GM20000 (cell line): ENCODE data around the gene TP53TG5.

Source experiments
- DNase-seq: peaks from one replicate; pipeline ENCODE4 v3.0.0; 2012; ENCODE audit warnings: low spot score
- TF ChIP-seq, protein P1 (sequence below): IDR thresholded peaks from 2 replicates; pipeline ENCODE4 v1.5.1; 2012; ENCODE audit warnings: mild to moderate bottlenecking, control low read depth; ENCODE audit errors: extremely low read depth, missing control alignments

TP53TG5 gene

DNA sequence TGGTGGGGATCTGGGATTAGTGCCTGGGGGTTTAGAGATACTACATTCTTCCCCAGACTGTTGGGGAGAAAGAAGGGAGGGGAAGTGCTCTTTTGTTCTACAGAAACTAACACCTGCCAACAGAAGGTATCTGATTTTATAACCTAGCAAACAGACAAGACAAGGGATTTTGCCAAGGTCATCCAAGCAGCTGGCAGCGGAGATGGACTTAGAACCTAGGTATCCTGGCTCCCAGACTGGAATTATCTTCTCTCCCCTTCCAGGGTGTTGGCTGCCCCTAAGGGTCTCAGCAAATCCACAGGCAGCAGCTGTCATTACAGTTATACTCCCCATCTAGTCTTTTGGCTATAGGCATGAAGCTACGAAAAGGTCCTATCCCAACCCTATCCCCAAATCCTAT lies 38.3 kb downstream of the TP53TG5 start:
- DNase-seq: no peak
- TF ChIP-seq, protein P1, sequence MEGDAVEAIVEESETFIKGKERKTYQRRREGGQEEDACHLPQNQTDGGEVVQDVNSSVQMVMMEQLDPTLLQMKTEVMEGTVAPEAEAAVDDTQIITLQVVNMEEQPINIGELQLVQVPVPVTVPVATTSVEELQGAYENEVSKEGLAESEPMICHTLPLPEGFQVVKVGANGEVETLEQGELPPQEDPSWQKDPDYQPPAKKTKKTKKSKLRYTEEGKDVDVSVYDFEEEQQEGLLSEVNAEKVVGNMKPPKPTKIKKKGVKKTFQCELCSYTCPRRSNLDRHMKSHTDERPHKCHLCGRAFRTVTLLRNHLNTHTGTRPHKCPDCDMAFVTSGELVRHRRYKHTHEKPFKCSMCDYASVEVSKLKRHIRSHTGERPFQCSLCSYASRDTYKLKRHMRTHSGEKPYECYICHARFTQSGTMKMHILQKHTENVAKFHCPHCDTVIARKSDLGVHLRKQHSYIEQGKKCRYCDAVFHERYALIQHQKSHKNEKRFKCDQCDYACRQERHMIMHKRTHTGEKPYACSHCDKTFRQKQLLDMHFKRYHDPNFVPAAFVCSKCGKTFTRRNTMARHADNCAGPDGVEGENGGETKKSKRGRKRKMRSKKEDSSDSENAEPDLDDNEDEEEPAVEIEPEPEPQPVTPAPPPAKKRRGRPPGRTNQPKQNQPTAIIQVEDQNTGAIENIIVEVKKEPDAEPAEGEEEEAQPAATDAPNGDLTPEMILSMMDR: no peak

DNA sequence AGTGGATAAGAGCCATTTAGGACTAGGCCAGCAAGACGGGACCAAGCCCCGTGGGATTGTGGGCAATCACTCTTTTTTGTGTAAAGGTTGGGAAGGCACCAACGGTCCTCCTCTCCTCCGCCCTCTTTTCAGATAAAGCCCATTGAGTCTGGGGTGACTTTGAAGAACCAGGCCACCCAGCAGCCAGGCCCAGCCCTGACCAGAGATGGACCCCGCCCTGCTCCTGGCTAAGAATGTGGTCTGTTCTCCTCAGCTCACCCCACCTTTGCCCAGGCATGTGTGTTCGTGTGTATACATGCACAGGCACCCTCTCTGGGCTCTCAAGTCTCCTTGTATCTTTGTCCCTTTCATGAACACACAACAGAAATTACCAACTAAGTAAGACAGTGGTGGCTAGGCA lies 39.0 kb downstream of the TP53TG5 start:
- no peak for DNase-seq
- TF ChIP-seq, protein P1: no peak

DNA sequence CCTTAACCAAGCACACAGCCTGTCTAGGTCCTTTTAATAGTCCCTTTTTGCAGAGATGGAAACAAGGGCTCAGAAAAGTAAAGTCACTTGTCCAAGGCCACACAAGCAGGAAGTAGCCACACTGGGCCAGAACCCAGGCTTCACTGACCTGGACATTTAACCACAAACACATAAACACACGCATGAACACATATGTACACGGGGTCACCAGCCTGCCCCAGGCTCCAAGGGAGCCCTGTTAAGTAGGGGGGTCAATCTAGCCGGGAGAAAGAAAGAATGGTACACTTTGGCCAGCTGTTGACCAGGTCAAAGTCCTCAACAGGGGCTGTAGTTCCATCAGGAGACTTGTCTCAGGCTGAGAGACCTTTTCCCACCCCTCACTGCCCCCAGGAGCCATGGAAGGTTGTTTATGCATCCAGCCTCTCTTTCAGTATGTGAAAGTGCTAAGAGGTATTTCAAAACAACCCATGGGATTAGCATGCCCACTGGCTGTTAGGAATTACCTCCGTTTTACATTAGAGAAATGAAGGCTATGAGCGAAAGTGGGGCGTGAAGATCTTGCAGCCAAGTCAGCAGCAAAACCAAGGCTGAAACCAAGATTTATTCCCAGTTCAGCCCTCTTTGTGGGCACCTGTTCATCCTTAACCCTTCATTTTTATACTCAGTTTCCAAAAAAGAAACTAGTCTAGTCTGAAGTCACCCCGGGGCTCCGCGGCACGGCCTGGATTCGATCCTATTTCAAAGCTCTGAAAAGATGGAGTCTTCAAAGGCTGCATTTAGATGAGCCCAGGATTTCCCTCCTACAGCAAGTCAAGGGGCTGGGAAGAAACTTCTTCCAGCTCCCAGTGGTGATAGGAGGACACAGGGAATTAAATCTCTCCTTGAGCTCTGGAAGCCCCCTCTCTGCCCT lies 39.7 kb downstream of the TP53TG5 start:
- TF ChIP-seq, protein P1: no peak
- no peak for DNase-seq

DNA sequence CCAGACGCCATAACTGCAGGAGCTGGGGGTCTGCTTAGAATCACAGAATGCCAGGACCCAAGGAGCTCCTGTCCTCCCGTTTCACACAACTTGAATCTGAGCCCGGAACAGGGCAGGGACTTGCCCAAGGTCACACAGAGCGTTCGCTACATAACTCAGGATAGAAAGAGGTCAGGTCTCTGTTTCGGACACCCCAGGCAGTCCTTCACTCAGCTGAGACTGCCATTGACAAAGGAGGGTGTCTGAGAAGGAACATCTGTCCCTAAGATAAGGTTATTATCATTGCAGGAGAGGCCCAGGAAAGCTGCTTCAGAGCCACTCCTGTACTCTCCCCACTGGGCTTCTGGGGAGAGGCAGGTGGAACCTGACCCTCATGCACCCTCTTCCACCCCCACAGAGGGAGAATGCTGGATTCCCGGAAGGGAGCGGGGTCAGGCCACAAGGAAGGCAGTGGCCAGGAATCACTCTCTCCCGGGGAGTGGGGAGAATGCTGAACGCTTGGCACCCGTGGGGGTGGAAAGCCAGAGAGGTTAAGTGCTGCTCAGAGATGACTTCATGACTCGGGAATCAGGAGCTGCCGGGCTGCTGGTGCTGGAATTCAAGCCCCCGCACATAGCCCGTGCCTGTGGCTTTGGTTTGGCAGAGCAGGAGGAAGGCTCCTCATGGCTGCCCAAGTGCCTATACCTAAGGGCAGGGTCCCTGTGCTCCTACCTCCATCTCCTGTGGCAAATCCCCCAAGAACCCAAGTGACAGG lies 40.6 kb downstream of the TP53TG5 start:
- DNase-seq: no peak
- TF ChIP-seq, protein P1: no peak

DNA sequence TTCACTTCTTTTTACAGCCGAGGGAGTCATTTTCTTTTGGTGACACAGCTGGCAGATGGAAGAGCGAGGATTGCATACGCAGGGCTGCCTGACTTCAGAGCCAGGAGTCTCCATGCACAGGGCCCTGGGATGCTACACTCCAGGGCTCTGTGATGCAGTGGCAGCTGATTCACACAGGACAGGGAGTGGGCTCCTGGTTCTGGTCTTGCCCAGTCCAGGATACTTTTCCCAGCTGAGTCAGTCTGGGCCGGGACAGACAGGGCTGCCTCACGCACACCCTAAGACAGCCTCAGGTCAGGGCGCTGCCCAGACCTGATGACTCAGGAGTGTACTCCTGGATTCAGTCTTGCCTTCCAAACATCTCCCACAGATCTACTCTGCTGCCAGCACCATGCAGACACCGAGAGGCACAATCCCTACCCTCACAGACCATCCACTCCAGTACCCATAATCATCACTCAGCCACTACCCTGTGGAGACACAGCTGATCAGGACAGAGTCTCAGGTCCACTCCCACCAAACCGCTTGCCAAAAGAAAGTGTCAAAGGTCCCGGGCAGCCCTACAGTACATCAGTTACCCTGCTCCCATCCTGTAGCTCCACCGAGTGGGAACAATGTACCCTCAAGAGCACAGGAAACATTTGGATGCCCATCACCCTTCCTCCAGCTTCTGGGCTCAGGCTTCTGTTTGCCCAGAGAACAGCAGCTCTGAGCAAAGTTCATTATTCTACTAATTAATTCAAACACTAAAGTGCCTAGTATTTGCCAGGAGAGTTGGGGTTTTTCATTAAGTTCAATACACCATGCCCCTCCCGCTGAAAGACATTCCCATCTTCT lies 41.4 kb downstream of the TP53TG5 start:
- TF ChIP-seq, protein P1: no peak
- DNase-seq: no peak

DNA sequence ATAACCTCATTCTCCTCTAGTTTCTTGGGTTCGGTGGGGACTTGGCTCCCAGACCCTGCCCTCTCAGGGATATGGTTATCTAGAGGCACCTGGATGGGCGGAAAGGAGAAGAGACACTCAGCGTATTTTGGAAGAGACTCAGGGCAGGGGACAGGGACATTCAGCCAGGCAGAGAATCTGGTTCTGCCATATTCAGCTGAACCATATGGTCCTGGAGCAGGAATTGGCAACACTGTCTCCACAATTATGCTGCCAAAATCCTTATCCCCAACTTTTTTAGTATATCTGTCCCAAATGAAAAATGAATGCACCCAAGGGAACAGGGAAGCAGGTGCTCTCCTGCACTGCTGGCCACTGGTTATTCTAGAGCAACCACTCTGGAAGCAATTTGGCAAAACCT lies 47.6 kb downstream of the TP53TG5 start:
- no peak for DNase-seq
- TF ChIP-seq, protein P1: no peak
